Cardiac muscle cell (in vitro differentiated cells and primary cell): ENCODE data around the gene TMPRSS13. TPM values are rescaled to one million over a fixed set of nuclear protein-coding genes. Genes with fewer than 3 reads are reported as not detected.
"Not testable (repeated sequence)": the region's sequence is repeated elsewhere in the genome, so short reads cannot be mapped to it uniquely, and the experiment has no call there.

Source experiments
- DNase-seq, 2 donors: peaks; one replicate each; pipeline versions ENCODE4 v3.0.0 to v3.0.0-alpha.2; 2010 to 2017; ENCODE audit warnings: low read depth in 1 of 2, low spot score in 1 of 2
- H3K27ac ChIP-seq: fragments of 200-600 bp; sonication (generic); 2 replicates; pipeline ENCODE4 v1.5.1; 2016
- H3K27me3 ChIP-seq: fragments of 200-600 bp; sonication (generic); 2 replicates; pipeline ENCODE4 v1.6.0; 2016; ENCODE audit warnings: control low read depth
- H3K36me3 ChIP-seq: fragments of 200-600 bp; sonication (generic); 2 replicates; pipeline ENCODE4 v1.5.1; 2016; ENCODE audit warnings: control low read depth
- H3K4me1 ChIP-seq: fragments of 200-600 bp; sonication (generic); 2 replicates; pipeline ENCODE4 v1.8.1; 2017; ENCODE audit warnings: low read depth, mild to moderate bottlenecking, mixed run types
- H3K4me3 ChIP-seq: fragments of 200-600 bp; sonication (generic); 2 replicates; pipeline ENCODE4 v1.5.1; 2016; ENCODE audit warnings: mild to moderate bottlenecking
- H3K9me3 ChIP-seq: fragments of 200-600 bp; sonication (generic); 2 replicates; pipeline ENCODE4 v1.5.1; 2017; ENCODE audit warnings: low read depth, mild to moderate bottlenecking, control low read depth
- CTCF ChIP-seq: IDR thresholded peaks from 2 replicates; pipeline ENCODE4 v1.5.1; 2012; ENCODE audit warnings: low read depth, mild to moderate bottlenecking, low read length
- polyA plus RNA-seq: library from polyadenylated mRNA; unstranded; fragments of >200 nt; fragmentation: Nextera tagmentation; extraction: Ambion mirVana; gene quantifications from 2 replicates; pipeline ENCODE4 v1.2.1, GENCODE V29; 2016
- total RNA-seq: library from RNA; depleted of rRNA; stranded (reverse); fragments of >200 nt; gene quantifications from 2 replicates; pipeline ENCODE4 v1.2.3, GENCODE V29; 2016

TMPRSS13 gene
- total RNA-seq (0.04 and 0.66 TPM in 2 replicates), polyA plus RNA-seq (0.40 TPM in 1 of 2 replicates, not detected in the other)

GRCh38 chr11:117929142-117929915 is at the start of gene TMPRSS13:
TMPRSS13 (minus strand) TSS chr11:117929402; CDS start chr11:117929307, 95 bp downstream.
- H3K36me3 ChIP-seq = no peaks in the 10 kb centered on the region
- DNase-seq = no peak
- H3K4me3 ChIP-seq = no peak within 1 kb of the TSS
- TF ChIP-seq CTCF = no peak
- H3K27ac ChIP-seq = no peak within 1 kb of the TSS
- H3K27me3 ChIP-seq = no peaks in the 10 kb centered on the region
- no peaks in the 10 kb centered on the region for H3K9me3 ChIP-seq
- H3K4me1 ChIP-seq = peaks cover 10% of the 10 kb centered on the region

GRCh38 chr11:117978991-117979390 is 49.8 kb upstream of the TMPRSS13 start:
- H3K27ac ChIP-seq = no peak overlapping the region
- H3K9me3 ChIP-seq = no peaks in the 10 kb centered on the region
- H3K4me3 ChIP-seq = no peak overlapping the region
- peaks cover 12% of the 10 kb centered on the region for H3K27me3 ChIP-seq
- no peaks in the 10 kb centered on the region for H3K36me3 ChIP-seq
- no peaks in the 10 kb centered on the region for H3K4me1 ChIP-seq
- TF ChIP-seq CTCF = no peak
- DNase-seq = no peak

GRCh38 chr11:117978291-117978910 is 49.2 kb upstream of the TMPRSS13 start:
- not testable (repeated sequence) for DNase-seq, H3K36me3 ChIP-seq, H3K9me3 ChIP-seq, H3K27ac ChIP-seq, H3K4me1 ChIP-seq, H3K27me3 ChIP-seq, H3K4me3 ChIP-seq

- H3K4me1 ChIP-seq, H3K27ac ChIP-seq, H3K27me3 ChIP-seq, H3K36me3 ChIP-seq, H3K4me3 ChIP-seq, H3K9me3 ChIP-seq, DNase-seq: not testable (repeated sequence)
Measured at GRCh38 chr11:117977612-117978264, 48.5 kb upstream of the TMPRSS13 start.

GRCh38 chr11:117977029-117977428 is 47.8 kb upstream of the TMPRSS13 start:
- no peaks in the 10 kb centered on the region for H3K36me3 ChIP-seq
- H3K4me1 ChIP-seq = no peaks in the 10 kb centered on the region
- no peak overlapping the region for H3K27ac ChIP-seq
- H3K27me3 ChIP-seq = peaks cover 9% of the 10 kb centered on the region
- no peak for DNase-seq
- TF ChIP-seq CTCF = no peak
- no peak overlapping the region for H3K4me3 ChIP-seq
- no peaks in the 10 kb centered on the region for H3K9me3 ChIP-seq

- Histone ChIP-seq H3K36me3 (no peaks in the 10 kb centered on the region), H3K4me3 (no peak overlapping the region), H3K4me1 (no peaks in the 10 kb centered on the region), H3K27me3 (peaks cover 9% of the 10 kb centered on the region), H3K9me3 (no peaks in the 10 kb centered on the region), H3K27ac (no peak overlapping the region)
- TF ChIP-seq CTCF = no peak
- DNase-seq = no peak
Measured at GRCh38 chr11:117976445-117976844, 47.2 kb upstream of the TMPRSS13 start.
